RPMI8226 (cell line): ENCODE results near the gene XKR3.
"Not testable (repeated sequence)": the region's sequence is repeated elsewhere in the genome, so short reads cannot be mapped to it uniquely, and the experiment has no call there.

Experiments
- DNase-seq: peaks from one replicate; pipeline ENCODE4 v3.0.0-alpha.2; 2015

The XKR3 gene

DNA sequence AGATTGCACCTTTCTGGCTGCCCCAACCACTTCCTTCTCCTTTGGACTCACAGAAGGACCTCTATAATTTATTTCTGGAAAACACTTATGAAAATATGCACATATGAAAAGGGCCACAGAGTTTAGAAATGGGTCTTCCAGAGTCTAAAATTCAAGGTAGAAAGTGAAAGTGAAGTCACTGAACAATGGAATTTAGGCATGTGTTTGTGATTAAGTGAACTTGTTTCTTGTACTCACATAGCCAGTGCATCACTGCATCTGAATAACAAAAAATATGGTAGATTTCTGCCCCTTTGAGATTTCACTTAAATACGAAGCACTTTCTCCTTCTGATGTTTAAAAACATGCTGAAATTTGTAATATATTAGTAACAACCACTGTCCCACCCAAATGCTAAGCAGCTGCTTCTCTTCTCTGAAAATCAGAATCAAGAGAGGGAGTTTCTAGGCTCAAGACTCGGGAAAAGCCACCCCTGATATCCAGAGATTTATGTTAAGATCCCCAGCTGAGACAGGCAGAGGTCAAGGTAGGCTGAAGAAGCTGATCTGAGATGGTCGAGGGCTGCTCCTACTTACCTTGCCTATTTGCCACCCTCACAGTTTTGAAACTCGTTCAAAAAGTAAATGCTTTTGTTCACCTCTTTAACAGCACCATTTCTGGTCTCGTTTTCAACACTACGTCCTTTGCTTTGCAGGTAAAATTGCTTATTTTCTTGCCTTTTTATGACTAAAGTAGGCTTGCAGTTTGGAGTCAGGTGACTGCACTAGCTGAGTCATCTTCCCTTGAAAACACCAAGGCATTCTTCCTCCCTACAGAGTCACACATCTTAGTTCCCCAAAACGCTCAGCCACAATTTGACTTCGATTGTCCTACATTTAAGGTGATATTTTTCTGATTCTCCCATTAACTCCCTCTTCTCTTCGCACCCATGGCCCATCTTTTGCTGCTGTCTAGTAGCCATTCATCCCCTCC is at the start of gene XKR3:
Gene XKR3 (minus strand): TSS at position 696 of the 972 bp plus-strand sequence. CDS start 17,338 bp downstream, outside the sequence.
- DNase-seq = peak; percentile 47

DNA sequence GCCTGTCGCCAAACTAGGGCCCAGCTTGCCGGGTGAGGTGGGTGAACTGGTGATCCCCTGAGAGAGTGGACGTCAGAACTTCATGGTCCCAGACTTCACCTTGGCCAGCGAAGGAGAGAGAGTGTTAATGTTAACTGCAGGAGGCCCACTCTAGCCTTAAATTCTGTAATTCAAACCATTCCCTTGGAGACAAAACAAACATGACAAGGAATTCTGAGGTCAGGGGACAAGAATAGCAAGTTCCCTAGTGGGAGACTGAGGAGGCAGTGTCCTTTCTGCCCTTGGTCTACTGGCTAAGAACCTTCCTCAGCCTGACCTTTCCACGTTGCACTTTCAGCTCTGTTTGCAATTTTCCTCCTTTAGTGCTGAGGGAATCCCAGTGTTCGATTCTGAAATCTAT is 44.4 kb upstream of the XKR3 start:
- not testable (repeated sequence) for DNase-seq

DNA sequence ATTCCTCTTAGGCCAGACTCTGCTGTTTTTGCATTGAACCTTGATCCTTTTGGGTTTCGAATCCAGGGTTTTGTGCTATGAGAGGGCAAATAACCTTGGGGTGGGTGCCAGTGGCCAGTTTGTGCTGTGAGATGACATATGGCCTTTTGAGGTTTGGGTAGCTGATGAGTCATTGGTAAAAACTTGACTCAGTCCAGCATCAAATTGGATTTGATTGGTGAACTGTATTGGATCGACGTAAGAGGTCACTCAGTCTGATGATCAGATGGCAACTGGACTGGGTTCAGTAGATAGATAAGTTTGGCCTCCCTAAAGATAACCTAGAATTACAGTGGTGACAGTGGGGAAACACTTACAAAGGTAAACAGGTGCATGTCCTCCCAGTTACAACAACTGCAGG is 41.0 kb upstream of the XKR3 start:
- DNase-seq = no peak

DNA sequence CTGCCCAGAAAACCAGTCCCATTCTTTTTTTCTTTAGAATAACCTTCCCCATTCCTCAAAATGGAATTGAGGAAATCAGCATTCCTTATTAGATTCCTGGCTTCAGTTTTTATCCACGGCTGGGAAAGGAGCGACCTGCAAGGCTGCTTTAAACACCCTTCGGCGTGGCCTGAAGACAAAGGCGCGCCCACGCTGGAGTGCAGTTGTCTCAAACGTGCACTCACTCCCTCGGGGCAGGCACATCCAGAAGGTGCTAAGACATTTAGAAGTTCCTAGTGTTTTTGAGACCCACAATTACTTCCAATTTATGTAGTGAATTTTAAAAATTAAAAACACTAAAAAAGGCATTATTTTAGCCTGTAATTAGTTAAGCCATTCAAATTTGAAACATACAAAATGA is 31.6 kb upstream of the XKR3 start:
- DNase-seq = not testable (repeated sequence)

DNA sequence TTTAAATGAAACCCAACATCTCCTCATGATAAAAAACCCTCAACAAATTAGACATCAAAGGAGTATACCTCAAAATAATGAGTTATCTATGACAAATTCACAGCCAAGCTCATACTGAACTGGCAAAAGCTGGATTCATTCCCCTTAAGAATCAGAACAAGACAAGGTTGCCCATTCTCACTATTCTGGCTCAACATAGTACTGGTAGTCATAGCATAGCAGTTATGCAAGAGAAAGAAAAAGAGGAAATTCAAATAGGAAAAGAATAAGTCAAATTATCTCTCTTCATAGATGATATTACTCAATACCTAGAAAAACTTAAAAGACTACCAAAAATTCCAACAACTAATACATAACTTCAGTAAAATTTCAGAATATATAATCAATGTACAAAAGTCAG is 29.4 kb upstream of the XKR3 start:
- DNase-seq = no peak

DNA sequence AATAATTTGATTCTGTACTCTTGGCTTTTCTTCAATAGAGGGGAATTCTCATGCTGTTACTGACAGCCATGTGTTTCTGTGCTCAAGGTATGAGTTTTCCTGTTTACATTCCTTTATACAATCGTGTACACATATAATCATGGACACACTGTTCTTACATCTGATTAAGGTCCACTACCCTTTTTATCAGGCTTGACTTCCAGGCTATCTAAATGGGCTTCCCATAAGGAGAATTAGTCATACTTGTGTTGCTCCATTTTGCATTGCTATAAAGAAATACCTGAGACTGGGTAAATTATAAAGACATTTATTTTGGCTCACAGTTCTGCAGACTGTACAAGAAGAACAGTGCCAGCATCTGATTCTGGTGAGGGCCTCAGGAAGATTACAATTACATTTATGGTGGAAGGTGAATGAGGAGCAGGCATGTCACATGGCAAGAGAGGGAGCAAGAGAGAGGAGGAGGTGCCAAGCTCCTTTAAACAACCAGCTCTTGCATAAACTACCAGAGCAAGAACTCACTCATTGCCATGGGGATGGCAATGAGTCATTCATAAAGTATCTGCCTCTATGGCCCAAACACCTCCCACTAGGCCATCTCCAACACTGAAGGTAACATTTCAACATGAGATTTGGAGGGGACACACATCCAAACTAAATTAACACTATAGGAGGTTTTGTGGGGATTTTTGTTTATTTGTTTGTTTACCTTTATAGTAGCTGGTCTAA is 26.2 kb upstream of the XKR3 start:
- DNase-seq = not testable (repeated sequence)

DNA sequence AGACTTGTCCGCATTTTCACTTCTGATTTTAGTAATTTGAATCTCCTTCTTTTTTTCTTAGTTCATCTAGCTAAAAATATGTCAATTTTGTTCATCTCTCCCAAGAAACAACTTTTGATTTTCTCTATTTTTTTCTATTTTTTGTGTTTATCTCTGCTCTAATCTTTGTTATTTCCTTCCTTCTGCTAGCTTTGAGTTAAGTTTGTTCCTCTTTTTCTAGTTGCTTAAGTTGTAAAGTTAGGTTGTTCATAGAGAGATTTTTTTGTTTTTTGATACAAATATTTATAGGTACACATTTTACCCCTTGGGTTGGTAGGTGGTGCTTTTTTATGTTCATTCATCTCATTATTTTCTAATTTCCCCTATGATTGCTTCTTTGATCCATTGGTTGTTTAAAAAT is 22.1 kb upstream of the XKR3 start:
- DNase-seq = no peak

DNA sequence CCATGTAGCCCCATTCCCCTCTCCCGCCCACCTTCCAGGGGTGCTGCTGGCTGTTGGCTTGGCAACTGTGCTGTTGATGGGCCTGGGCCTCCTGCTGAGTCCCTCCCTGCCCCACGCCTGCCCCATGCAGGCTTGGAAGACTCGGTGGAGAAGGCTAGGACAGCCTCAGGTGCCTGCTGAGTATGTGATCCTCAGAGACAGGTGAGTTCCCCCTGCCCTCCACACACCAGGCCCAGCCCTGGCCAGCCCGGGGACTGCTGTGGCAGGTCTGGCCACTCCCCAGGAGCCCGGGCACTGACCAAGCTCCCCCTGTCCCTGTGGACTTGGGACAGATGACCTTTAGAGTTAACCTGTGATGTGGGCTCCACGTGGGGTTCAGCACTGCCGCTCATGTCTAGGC is 20.7 kb upstream of the XKR3 start:
- DNase-seq = no peak

DNA sequence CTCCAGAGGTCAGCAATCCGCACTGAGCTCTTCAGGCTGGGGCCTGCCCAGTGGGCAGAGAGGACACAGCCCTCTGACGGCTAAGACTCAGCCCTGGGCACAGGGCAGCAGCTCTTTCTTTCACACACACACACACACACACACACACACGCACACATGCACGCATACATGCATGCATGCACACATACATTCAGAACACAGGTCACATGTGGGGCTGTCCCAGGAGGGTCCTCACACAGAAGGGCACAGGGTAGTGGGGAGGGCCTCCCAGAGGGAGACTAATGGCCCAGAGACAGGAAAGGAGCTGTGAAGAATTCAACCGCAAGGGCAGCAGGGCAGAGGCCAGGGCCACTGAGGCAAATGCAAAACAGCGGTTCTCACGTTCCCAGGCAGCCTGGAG is 20.3 kb upstream of the XKR3 start:
- no peak for DNase-seq

DNA sequence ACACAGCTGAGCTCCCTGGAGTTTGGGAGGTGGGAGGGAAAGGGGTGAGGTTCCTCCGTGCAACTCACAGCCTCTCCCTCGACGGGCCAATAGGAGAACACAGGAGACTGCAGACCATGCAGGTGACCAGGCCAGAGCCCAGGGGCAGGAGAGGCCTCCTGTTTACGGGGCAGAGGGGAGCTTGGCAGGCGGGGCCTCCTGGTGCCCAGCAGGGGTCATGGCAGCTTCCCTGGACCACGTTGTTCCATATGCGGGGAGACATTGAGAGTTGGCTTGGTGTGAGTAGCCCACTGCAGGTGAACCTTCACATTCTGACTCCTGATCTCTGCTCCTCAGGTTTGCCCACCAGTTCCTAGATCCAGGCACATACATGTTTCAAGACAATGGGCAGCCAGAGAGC is 19.3 kb upstream of the XKR3 start:
- DNase-seq = no peak

DNA sequence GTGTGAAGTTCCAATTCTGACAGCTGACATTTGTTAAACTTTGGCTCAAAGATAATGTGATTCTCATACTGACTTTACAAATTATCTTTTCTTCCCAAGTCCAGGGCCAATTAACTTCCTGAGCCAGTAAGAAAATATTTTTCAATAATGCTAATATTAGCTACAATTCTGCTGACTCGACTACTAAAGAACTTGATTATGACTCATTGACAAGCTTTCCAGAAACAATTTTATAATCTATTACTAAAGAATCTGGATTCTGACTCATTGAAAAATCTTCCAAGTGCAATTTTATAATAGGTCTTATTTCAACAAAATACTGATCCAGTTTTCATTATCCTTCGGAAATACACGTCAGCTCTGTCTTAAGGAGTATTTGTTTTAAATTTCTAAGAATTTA is 12.9 kb upstream of the XKR3 start:
- DNase-seq = no peak

DNA sequence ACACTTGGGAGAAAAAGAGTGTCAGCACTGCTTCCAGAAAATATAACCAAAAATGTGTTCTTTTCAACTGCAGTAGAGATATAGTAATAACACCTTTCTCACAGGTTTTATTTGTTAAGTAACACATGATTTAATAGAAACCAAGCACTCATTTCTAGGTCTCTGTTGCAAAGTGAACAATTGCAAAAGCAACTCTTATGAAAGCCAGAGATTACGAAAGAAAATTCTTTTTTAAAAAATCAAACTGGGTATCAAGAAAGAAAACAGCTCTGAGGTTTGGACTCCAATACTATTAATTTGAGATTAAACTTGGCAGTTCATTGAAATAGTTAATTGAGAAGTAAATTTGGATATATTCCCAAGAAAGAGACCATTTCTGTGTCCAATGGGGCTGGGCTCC is 9.8 kb upstream of the XKR3 start:
- no peak for DNase-seq

DNA sequence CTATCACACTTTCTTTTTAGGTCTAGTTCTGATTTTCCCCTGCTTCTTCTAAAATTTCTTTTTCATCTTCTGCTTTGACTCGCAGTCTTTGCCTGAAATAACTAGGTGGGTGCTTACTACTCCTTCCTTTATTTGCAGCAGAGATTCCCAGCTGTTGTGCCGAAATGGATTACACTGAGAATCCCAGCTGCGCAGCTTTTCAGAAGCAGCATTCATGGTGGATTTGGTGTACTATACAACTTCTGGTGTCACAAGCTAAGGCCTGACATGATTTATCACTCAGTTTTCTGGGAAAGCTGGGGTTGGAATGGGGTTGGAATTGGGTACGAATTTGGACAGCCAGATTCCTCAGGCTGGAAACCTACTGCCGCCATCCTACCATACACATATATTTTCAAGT is 6.0 kb upstream of the XKR3 start:
- DNase-seq = no peak

DNA sequence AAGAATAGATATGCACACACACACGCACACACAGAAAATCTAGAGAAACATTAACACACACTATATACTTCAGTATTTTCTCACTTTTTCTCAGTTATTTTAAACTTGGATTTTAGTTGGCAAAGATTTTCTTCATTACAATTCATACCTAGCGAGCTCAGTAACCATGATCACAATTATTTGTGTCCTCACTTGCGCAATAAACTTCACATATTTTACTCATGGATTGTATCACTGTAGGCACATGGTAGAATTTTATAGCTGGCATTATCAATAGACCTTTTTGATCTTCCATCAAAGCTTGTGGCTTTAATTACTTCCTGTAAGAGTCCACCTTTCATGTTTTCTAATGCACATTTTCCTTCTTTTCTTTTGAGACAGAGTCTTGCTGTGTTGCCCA is 4.8 kb upstream of the XKR3 start:
- no peak for DNase-seq

DNA sequence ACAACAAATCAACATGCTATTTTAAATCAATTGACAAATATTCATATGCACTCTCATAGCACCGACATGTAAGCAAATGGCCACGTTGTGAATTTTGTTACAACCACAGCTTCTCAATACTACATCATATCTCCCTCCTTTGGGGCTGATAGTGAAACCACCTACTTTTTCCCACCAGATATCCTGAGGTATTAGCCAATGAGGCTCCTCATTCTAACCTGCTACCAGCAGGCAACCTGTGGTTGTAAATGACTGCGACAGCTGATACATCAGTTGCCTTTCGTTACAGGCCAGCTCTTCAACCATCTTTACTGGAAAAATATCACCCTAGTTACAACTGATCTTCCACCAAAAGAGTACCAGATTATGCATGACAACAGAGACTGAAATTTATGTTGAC is 3.7 kb upstream of the XKR3 start:
- DNase-seq = no peak

DNA sequence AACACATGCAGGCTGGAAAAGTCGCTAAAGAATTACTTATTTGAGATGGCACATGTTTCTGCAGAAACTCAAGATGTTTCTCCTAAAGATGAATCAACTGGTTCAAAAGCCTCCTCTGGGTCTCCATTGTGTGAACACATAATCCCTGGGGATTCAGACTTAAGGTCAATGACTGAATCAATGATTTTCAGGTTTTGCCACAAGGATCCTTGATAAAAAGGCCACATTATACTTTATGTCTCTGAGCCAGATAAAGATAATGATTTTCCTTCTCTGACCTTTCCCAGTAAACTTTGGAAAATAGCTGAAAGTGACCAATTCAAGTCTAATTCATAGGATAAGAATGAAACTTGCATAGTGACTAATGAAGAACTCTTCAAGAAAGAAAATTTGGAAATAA is 2.3 kb upstream of the XKR3 start:
- DNase-seq = no peak

DNA sequence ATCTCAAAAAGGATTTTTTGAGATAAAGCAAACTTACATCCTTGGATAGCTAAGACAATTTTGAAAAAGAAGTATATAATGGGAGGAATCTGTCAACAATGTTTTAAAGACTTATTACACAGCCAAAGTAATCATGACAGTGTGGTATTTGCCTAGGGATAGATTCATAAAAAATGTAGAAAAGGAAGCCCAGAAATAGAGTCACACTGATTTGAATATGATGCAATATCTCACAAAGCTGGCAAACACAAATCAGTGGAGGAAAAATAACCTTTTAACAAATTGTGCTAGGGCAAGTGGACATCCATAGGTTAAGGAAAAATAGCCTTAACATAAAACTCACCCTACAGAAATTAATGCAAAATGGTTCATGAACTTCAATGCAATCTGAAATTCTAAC is 6.0 kb downstream of the XKR3 start:
- no peak for DNase-seq

DNA sequence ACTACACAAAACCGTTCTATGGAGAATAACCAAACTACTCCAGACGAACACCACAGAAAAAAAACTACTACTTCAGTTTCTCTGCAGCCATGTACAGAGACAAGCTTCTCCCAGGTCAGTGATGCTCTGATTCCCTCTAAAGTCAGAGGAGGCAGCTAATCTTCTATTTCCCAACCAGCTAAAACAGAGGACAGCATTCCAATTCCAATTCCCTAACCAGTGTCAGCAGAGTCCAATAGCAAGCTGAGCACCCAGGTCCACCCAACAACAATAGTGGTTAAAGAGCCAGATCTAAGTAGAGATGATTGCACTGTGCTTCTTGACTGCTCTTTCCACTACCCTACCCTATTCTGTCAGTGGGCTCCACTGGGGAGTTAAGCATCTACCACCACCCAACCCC is 6.7 kb downstream of the XKR3 start:
- DNase-seq = no peak

DNA sequence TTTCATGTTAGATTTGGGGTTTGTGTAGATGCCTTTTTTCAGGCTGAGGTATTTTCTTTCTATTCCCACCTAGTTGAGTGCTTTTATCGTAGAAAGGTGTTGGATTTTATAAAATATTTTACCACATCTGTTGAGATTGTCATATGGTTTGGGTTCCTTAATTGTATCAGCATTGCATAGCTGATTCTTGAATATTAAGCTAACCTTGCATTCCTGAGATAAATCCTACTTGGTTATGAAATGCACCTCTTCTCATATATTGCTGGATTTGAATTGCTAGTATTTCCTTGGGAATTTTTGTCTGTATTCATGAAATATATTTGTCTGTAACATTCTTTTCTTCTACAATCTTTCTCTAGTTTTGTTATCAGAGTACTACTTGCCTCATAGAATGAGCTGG is 10.1 kb downstream of the XKR3 start:
- DNase-seq = no peak

DNA sequence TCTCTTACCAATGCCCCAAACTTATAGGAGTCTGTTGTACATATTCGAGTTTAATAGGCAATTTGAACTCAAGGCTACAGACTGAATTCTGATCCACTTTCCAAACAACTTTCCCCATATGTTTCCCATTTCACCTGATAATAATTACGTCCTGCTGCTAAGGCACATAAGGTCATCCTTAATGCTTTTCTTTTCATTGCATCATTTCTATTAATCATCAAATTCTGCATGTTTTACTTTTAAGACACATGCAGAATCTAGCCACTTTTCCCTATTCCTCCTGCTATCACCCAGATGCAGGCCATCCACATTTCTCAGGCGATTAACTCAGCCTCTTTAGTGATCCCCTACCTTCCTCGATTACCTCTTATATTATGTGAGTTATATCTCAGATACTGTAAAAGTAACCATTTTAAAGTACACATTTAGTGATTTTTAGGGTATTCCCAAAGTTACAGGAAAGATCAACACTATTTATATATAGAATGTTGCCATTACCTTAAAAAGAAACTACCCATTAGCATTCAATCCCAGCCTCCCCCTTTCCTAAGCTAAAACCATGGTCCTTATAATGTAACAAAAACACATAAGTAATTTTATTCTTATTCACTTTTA is 14.9 kb downstream of the XKR3 start:
- DNase-seq = no peak

DNA sequence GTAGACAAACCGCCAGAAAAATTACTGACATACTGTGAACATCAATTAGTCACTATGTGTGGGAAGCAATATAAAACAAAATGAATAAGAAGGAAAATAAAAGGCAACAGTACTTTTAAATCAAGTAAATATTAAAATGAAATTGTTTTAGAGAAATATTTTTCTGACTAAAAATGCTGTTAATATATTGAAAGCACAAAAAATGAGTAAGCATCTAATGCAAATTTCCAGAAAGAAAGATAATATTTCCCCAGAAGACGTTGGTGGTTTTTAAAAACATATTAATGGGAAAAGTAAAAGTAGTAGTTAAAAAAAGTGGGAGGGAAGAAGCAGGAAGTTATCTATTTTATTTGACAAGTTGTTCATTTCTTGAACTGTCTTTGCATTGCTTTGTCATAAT is 16.5 kb downstream of the XKR3 start:
- no peak for DNase-seq

DNA sequence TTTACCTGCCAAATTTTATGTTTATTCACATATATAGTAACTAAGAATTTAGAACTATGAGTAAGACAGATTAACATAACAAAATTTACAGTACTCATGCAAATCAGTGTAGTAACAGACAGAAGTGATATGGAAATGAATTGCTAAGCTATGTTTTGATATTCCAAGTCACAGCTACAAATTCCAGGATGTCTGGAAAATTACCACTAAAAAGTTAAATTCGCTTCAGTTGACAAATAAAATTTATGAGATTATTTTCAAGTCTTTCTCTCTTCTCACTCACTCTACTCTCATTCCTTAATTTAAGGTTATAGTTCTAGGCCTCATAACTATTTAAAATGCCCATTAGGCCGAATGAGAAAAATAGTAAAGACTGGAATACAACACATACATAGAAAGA is 18.1 kb downstream of the XKR3 start:
- no peak for DNase-seq

DNA sequence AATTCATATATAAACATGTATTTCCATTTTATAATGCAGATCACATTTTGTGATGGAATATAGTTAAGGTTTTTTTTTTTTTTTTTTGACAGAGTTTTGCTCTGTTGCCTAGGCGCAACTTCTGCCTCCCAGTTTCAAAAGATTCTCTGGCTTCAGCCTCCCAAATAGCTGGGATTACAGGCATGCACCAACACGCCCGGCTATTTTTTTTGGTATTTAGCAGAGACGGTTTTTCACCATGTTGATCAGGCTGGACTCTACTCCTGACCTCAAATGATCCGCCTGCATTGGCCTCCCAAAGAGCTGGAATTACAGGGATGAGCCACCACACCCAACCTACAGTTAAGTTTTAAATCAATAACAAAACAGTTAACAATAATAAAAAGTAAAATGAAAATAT is 18.8 kb downstream of the XKR3 start:
- DNase-seq = no peak

DNA sequence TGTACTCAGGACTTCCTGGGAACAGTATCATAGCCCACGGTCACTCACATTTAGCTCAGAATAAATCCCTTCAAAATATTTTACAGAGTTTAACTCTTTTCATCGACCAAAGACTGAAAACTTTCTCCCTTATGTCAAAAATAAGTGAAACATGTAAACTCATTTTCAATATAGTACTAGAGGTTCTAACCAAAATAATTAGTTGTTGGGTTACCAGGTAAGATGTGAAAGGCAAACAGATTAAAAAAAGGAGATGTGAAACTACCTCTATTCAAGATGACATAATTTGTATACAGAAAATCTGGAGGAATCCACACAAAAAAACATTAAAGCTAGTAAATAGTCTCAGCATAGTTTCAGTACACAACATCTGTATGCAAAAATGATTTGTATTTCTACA is 20.3 kb downstream of the XKR3 start:
- no peak for DNase-seq
